IMR-90 (cell line): Measurements from ENCODE around the gene MTMR6. TPM values are rescaled to one million over a fixed set of nuclear protein-coding genes. Genes with fewer than 3 reads are reported as not detected.

Source experiments
- ATAC-seq: fragments of 200-7000 bp; cut with Tn5 transposase; 2 replicates; pipeline ENCODE4 v1.9.1; 2020; ENCODE audit warnings: low read depth, mild to moderate bottlenecking, moderate library complexity
- BruUV-seq: library from RNA; stranded (reverse); fragments of 400-500 nt; replicated peaks from 2 replicates; lab custom pipeline; 2021; lab: Mats Ljungman, UMichigan
- CTCF ChIA-PET: fragments of 300-600 bp; formaldehyde crosslinking; extraction: SDS; loops from one replicate; lab custom pipeline; 2021; ENCODE audit warnings: antibody characterized with exemption; lab: Yijun Ruan, JAX
- POLR2A ChIA-PET: fragments of 300-600 bp; sonication (Branson Sonifier 250); formaldehyde crosslinking; loops from one replicate; lab custom pipeline; 2022; ENCODE audit warnings: antibody characterized with exemption; ENCODE audit not compliant: unreplicated experiment; lab: Charles Lee
- DNase-seq: peaks from one replicate; pipeline ENCODE4 v3.0.0; 2013
- H2AFZ ChIP-seq: replicated peaks from 2 replicates; pipeline ENCODE3; 2013; ENCODE audit warnings: low read length, mild to moderate bottlenecking; ENCODE audit not compliant: poor library complexity
- H2AK5ac ChIP-seq: 2 replicates; pipeline ENCODE4 v1.6.1; 2013; ENCODE audit warnings: low read depth, low read length, inconsistent platforms
- H2AK9ac ChIP-seq: replicated peaks from 2 replicates; pipeline ENCODE3; 2013; ENCODE audit warnings: mild to moderate bottlenecking, low read depth, low read length, moderate library complexity; ENCODE audit not compliant: poor library complexity
- H2BK120ac ChIP-seq: 2 replicates; pipeline ENCODE4 v1.6.1; 2013; ENCODE audit warnings: low read depth, low read length, inconsistent platforms
- H2BK15ac ChIP-seq: 3 replicates; pipeline ENCODE4 v1.6.1; 2013; ENCODE audit warnings: low read depth, low read length, inconsistent platforms
- H2BK20ac ChIP-seq: 2 replicates; pipeline ENCODE4 v1.6.1; 2013; ENCODE audit warnings: low read depth, mild to moderate bottlenecking, inconsistent platforms, low read length, moderate library complexity
- H2BK5ac ChIP-seq: 2 replicates; pipeline ENCODE4 v1.6.1; 2013; ENCODE audit warnings: mild to moderate bottlenecking, low read depth, low read length, inconsistent platforms; ENCODE audit not compliant: poor library complexity, severe bottlenecking
- H3K14ac ChIP-seq: replicated peaks from 2 replicates; pipeline ENCODE4 v1.6.1; 2013; ENCODE audit warnings: low read depth, low read length, inconsistent platforms
- H3K18ac ChIP-seq: 2 replicates; pipeline ENCODE4 v1.6.1; 2013; ENCODE audit warnings: low read depth, low read length, control low read depth
- H3K23ac ChIP-seq: 2 replicates; pipeline ENCODE4 v1.6.1; 2013; ENCODE audit warnings: low read depth, low read length, inconsistent platforms
- H3K27ac ChIP-seq: 2 replicates; pipeline ENCODE4 v1.5.1; 2013; ENCODE audit warnings: mild to moderate bottlenecking, control low read depth, low read length; ENCODE audit not compliant: insufficient read depth
- H3K27me3 ChIP-seq: 2 replicates; pipeline ENCODE4 v1.6.1; 2013; ENCODE audit warnings: low read length; ENCODE audit not compliant: control insufficient read depth, insufficient read depth
- H3K36me3 ChIP-seq: 2 replicates; pipeline ENCODE4 v1.6.1; 2013; ENCODE audit warnings: low read length, mixed read lengths; ENCODE audit not compliant: control insufficient read depth, insufficient read depth
- H3K4ac ChIP-seq: 2 replicates; pipeline ENCODE4 v1.6.1; 2013; ENCODE audit warnings: low read depth, low read length, inconsistent platforms
- H3K4me1 ChIP-seq: 2 replicates; pipeline ENCODE4 v1.6.1; 2013; ENCODE audit warnings: low read length, mixed read lengths; ENCODE audit not compliant: control insufficient read depth, insufficient read depth
- H3K4me2 ChIP-seq: 2 replicates; pipeline ENCODE4 v1.6.1; 2013; ENCODE audit warnings: low read depth, mild to moderate bottlenecking, control low read depth, low read length, moderate library complexity
- H3K4me3 ChIP-seq: 2 replicates; pipeline ENCODE4 v1.5.1; 2013; ENCODE audit warnings: low read depth, mild to moderate bottlenecking, control low read depth, low read length, moderate library complexity; ENCODE audit not compliant: insufficient read depth
- H3K56ac ChIP-seq: 2 replicates; pipeline ENCODE4 v1.6.1; 2013; ENCODE audit warnings: low read length, inconsistent platforms; ENCODE audit not compliant: insufficient read depth; ENCODE audit errors: extremely low read depth
- H3K79me1 ChIP-seq, 2 experiments: 2 replicates each; pipeline ENCODE4 v1.6.1; 2013; ENCODE audit warnings: low read length in 2 of 2, inconsistent platforms in 1 of 2, low read depth in 1 of 2
- H3K9ac ChIP-seq: 2 replicates; pipeline ENCODE4 v1.6.1; 2013; ENCODE audit warnings: low read depth, low read length, control low read depth
- H3K9me1 ChIP-seq: 2 replicates; pipeline ENCODE4 v1.6.1; 2013; ENCODE audit warnings: low read length, inconsistent platforms; ENCODE audit not compliant: insufficient read depth
- H3K9me3 ChIP-seq: 2 replicates; pipeline ENCODE4 v1.6.1; 2013; ENCODE audit warnings: low read length; ENCODE audit not compliant: control insufficient read depth, insufficient read depth
- H4K20me1 ChIP-seq: 2 replicates; pipeline ENCODE4 v1.6.1; 2013; ENCODE audit warnings: low read length, inconsistent platforms; ENCODE audit not compliant: insufficient read depth
- H4K5ac ChIP-seq: 2 replicates; pipeline ENCODE4 v1.6.1; 2013; ENCODE audit warnings: mild to moderate bottlenecking, low read depth, low read length, control low read depth
- H4K8ac ChIP-seq, 2 experiments: 2 replicates each; pipeline ENCODE4 v1.6.1; 2013; ENCODE audit warnings: low read depth in 2 of 2, low read length in 2 of 2, control low read depth in 1 of 2, inconsistent platforms in 1 of 2
- H4K91ac ChIP-seq: 2 replicates; pipeline ENCODE4 v1.6.1; 2013; ENCODE audit warnings: low read depth, low read length, inconsistent platforms; ENCODE audit not compliant: insufficient read depth
- BHLHE40 ChIP-seq: fragments of 150-350 bp; IDR thresholded peaks from 2 replicates; pipeline ENCODE4 v1.6.1; 2016; ENCODE audit warnings: mild to moderate bottlenecking, low read depth, low read length
- CEBPB ChIP-seq: IDR thresholded peaks from 2 replicates; pipeline ENCODE4 v1.6.1; 2012; ENCODE audit warnings: low read depth, low read length, improper control_type of control experiment
- CHD1 ChIP-seq: IDR thresholded peaks from 2 replicates; pipeline ENCODE4 v1.6.1; 2012; ENCODE audit warnings: low read depth, low read length, improper control_type of control experiment
- CTCF ChIP-seq: conservative IDR thresholded peaks from 2 replicates; pipeline ENCODE4 v1.5.1; 2012; ENCODE audit warnings: mild to moderate bottlenecking, low read depth, low read length, improper control_type of control experiment
- ELK1 ChIP-seq: fragments of 150-350 bp; IDR thresholded peaks from 2 replicates; pipeline ENCODE4 v1.6.1; 2016; ENCODE audit warnings: low read depth, mild to moderate bottlenecking, low read length, moderate library complexity, borderline replicate concordance
- FOS ChIP-seq: fragments of 150-350 bp; IDR thresholded peaks from 2 replicates; pipeline ENCODE4 v1.6.1; 2016; ENCODE audit warnings: low read depth, low read length
- MAFK ChIP-seq: IDR thresholded peaks from 2 replicates; pipeline ENCODE4 v1.6.1; 2012; ENCODE audit warnings: low read depth, low read length, improper control_type of control experiment
- MAZ ChIP-seq: IDR thresholded peaks from 2 replicates; pipeline ENCODE4 v1.6.1; 2012; ENCODE audit warnings: low read depth, mild to moderate bottlenecking, low read length, improper control_type of control experiment, moderate library complexity, borderline replicate concordance
- NFE2L2 ChIP-seq: fragments of 150-350 bp; IDR thresholded peaks from 2 replicates; pipeline ENCODE4 v1.6.1; 2016; ENCODE audit warnings: low read depth, mild to moderate bottlenecking, low read length
- POLR2A ChIP-seq: IDR thresholded peaks from 2 replicates; pipeline ENCODE4 v1.6.1; 2012; ENCODE audit warnings: mild to moderate bottlenecking, low read depth, low read length
- RAD21 ChIP-seq: IDR thresholded peaks from 2 replicates; pipeline ENCODE4 v1.6.1; 2012; ENCODE audit warnings: low read length, improper control_type of control experiment
- RCOR1 ChIP-seq: IDR thresholded peaks from 2 replicates; pipeline ENCODE4 v1.6.1; 2012; ENCODE audit warnings: mild to moderate bottlenecking, low read length, improper control_type of control experiment; ENCODE audit not compliant: insufficient replicate concordance
- RFX5 ChIP-seq: IDR thresholded peaks from 2 replicates; pipeline ENCODE4 v1.8.0; 2012; ENCODE audit warnings: low read depth, mild to moderate bottlenecking, low read length, moderate library complexity
- SMC3 ChIP-seq: fragments of 150-350 bp; IDR thresholded peaks from 2 replicates; pipeline ENCODE4 v1.6.1; 2016; ENCODE audit warnings: low read depth, mild to moderate bottlenecking, antibody characterized with exemption, low read length, moderate library complexity
- USF2 ChIP-seq: fragments of 150-350 bp; IDR thresholded peaks from 2 replicates; pipeline ENCODE4 v1.6.1; 2017; ENCODE audit warnings: mild to moderate bottlenecking, antibody characterized with exemption, low read length, low read depth
- WGBS, 2 experiments: methylation state at CpG; one replicate each; pipeline versions ENCODE4 v1.1.5 to v1.1.7; 2013; ENCODE audit warnings: missing lambda C conversion rate in 2 of 2; ENCODE audit not compliant: insufficient read length in 1 of 2; ENCODE audit errors: extremely low coverage in 2 of 2; 5-methylcytosine and 5-hydroxymethylcytosine counted together
- dilution Hi-C: fragments of 300-500 bp; cut with HindIII; formaldehyde crosslinking; loops from one replicate; pipeline ENCODE4 v1.14.3; 2018; ENCODE audit warnings: low sequenced_read_pairs; ENCODE audit not compliant: unreplicated experiment
- in situ Hi-C: fragments of 300-500 bp; cut with MboI; formaldehyde crosslinking; loops from 3 replicates; pipeline ENCODE4 v1.14.3; 2019; ENCODE audit warnings: low sequenced_read_pairs, inconsistent platforms, mixed read lengths
- intact Hi-C: fragments of 100-400 bp; cut with micrococcal nuclease; formaldehyde crosslinking; loops from 2 replicates; pipeline ENCODE4 v1.10.0; 2022
- polyA plus RNA-seq, 3 experiments: library from polyadenylated mRNA; depleted of rRNA; stranded (reverse); fragments of >200 nt; gene quantifications; 2 replicates each; pipeline ENCODE4 v1.2.3, GENCODE V29; 2012; ENCODE audit warnings: low replicate concordance in 1 of 3
- total RNA-seq: library from RNA; depleted of rRNA; stranded (reverse); fragments of >200 nt; gene quantifications from 2 replicates; pipeline ENCODE4 v1.2.3, GENCODE V29; 2012

Gene MTMR6
- total and polyA plus RNA-seq, 2 of the 4 experiments (the other 2 are of a cell fraction) = 9.4 to 21.7 TPM

GRCh38 chr13:25227690-25228089 is 59.6 kb downstream of the MTMR6 start:
- TF ChIP-seq USF2 (no peak), RFX5 (no peak), ELK1 (no peak), MAZ (no peak), CHD1 (no peak), CTCF (no peak), POLR2A (no peak), RAD21 (no peak), BHLHE40 (no peak), MAFK (no peak), SMC3 (no peak), FOS (no peak), RCOR1 (no peak), NFE2L2 (no peak), CEBPB (no peak)
- DNase-seq (no peak), ATAC-seq (no peak)
- no peak overlapping the region for H2AK9ac ChIP-seq
- dilution Hi-C loops (no loop called here), in situ Hi-C loops (no loop called here), intact Hi-C loops (no loop called here)
- H3K4ac ChIP-seq = no peak overlapping the region
- H3K27ac ChIP-seq = no peak overlapping the region
- no peaks in the 10 kb centered on the region for H3K9me1 ChIP-seq
- no peak overlapping the region for H2BK120ac ChIP-seq
- CTCF ChIA-PET = no interaction called here
- no peak overlapping the region for H4K5ac ChIP-seq
- H4K8ac ChIP-seq = no peak overlapping the region
- H3K4me3 ChIP-seq = no peak overlapping the region
- H3K9me3 ChIP-seq = no peaks in the 10 kb centered on the region
- no peak overlapping the region for H3K23ac ChIP-seq
- H3K36me3 ChIP-seq = no peaks in the 10 kb centered on the region
- H3K9ac ChIP-seq = no peak overlapping the region
- no peak overlapping the region for H2BK20ac ChIP-seq
- 90% methylated on average over 5 of the region's 15 CpGs; no CpG with 5 or more reads in 1 of the 2 experiments for WGBS, 2 experiments
- no TSS peak for BruUV-seq
- no peaks in the 10 kb centered on the region for H3K4me1 ChIP-seq
- H3K4me2 ChIP-seq = no peak overlapping the region
- no peak overlapping the region for H2BK15ac ChIP-seq
- no peak overlapping the region for H3K18ac ChIP-seq
- no peak overlapping the region for H3K14ac ChIP-seq
- H2BK5ac ChIP-seq = no peak overlapping the region
- H3K56ac ChIP-seq = no peak overlapping the region
- no peaks in the 10 kb centered on the region for H3K79me1 ChIP-seq
- no peaks in the 10 kb centered on the region for H4K20me1 ChIP-seq
- H2AK5ac ChIP-seq = no peak overlapping the region
- H3K27me3 ChIP-seq = peaks cover 7% of the 10 kb centered on the region
- H4K91ac ChIP-seq = no peak overlapping the region
- POLR2A ChIA-PET = no interaction called here
- H2AFZ ChIP-seq = no peak overlapping the region
